Brain microvascular endothelial cell (primary cell): ENCODE results near the gene RPL38.

Experiments
- DNase-seq: peaks from one replicate; pipeline ENCODE4 v3.0.0-alpha.2; 2020
- H3K27ac ChIP-seq: fragments of 250-450 bp; sonication (Bioruptor Pico); 2 replicates; pipeline ENCODE4 v1.5.1; 2020; ENCODE audit warnings: mild to moderate bottlenecking, moderate library complexity
- H3K27me3 ChIP-seq: fragments of 250-450 bp; sonication (Bioruptor Pico); replicated peaks from 2 replicates; pipeline ENCODE4 v1.5.1; 2020; ENCODE audit warnings: mild to moderate bottlenecking
- H3K36me3 ChIP-seq: fragments of 250-450 bp; sonication (Bioruptor Pico); replicated peaks from 2 replicates; pipeline ENCODE4 v1.5.1; 2020; ENCODE audit warnings: mild to moderate bottlenecking
- H3K4me3 ChIP-seq: 2 replicates; pipeline ENCODE4 v1.5.1; 2011; ENCODE audit warnings: low read depth, mild to moderate bottlenecking, control low read depth, low read length, moderate library complexity
- in situ Hi-C: cut with HindIII; loops from 2 replicates; pipeline ENCODE4 v1.10.0; 2017; ENCODE audit warnings: low sequenced_read_pairs, low pct_ligation_motif_present
- TF ChIP-seq, protein P1 (sequence below): IDR thresholded peaks from 2 replicates; pipeline ENCODE4 v1.5.1; 2011; ENCODE audit warnings: low read depth, mild to moderate bottlenecking, moderate library complexity, low read length, control low read depth, inconsistent platforms; ENCODE audit errors: missing control alignments

The RPL38 gene

DNA sequence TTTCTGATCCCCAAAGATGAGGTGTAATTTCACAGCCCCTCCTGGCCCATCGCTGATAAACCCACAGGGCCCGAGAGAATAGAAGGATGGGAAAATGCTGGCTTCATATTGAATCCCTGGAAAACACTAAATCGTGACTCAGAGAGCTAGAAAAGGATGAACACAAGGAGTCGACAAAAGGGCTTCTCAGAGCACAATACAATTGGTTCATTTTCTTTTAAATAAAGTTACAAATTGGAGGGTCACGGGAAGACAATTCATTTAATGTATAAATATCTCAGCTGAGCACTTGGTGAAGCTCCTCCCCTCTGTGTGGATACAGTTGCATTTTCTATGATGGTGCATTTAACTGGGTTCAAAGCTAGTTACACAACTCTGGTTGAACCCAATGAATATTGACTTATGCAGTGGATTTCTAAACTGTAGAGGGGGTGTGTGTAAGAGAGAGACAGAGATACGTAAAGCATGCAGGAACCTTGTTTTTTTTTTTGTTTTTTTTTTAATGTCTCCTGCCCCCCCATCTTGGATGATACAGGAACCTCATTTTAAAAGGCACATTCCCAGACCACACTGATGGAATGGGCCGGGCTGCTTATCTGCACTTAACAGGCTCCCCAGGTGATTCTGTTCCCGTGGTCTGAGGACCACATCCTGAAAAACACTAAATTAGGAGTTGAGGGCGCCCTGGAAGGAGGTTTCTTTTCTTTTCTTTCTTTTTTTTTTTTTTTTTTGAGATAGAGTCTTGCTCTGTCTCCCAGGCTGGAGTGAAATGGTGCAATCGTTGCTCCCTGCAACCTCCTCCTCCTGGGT lies 24.0 kb downstream of the RPL38 start:
- in situ Hi-C loops = no loop called here
- Histone ChIP-seq H3K4me3 (no peak overlapping the region), H3K27me3 (no peaks in the 10 kb centered on the region), H3K36me3 (no peaks in the 10 kb centered on the region), H3K27ac (no peak overlapping the region)
- no peak for DNase-seq
- TF ChIP-seq, protein P1, sequence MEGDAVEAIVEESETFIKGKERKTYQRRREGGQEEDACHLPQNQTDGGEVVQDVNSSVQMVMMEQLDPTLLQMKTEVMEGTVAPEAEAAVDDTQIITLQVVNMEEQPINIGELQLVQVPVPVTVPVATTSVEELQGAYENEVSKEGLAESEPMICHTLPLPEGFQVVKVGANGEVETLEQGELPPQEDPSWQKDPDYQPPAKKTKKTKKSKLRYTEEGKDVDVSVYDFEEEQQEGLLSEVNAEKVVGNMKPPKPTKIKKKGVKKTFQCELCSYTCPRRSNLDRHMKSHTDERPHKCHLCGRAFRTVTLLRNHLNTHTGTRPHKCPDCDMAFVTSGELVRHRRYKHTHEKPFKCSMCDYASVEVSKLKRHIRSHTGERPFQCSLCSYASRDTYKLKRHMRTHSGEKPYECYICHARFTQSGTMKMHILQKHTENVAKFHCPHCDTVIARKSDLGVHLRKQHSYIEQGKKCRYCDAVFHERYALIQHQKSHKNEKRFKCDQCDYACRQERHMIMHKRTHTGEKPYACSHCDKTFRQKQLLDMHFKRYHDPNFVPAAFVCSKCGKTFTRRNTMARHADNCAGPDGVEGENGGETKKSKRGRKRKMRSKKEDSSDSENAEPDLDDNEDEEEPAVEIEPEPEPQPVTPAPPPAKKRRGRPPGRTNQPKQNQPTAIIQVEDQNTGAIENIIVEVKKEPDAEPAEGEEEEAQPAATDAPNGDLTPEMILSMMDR = no peak

DNA sequence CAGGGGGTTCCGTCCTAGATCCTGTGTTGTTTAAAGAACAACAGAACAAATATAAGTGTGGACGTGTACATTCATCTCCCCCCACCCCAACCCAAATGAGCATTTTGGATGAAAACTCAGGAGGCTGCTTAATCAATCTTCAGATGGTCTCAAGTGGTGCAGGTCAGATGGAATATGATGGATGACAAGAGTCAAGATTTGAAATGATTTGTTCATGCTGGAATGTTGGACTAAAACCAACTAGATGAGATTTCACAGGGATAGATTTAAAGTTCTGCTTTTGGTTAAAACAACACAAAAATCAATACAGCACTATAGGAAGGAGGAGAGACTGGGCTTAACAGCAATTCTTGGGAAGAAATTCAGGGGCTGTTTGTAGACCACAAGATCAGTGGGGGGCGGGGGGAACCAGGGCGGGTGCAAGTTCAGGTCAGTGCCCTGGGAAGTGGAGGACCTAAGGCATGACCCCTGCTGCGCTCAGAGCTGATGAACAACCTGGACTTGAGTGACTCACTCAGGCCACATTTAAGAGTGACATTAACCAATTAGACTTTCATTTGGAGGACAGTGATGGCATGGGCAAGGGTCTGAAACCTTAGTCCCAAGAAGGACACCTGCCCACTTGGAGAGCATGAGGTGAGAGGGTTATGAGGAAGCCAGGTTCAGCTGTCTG lies 25.0 kb downstream of the RPL38 start:
- H3K27ac ChIP-seq = no peak overlapping the region
- DNase-seq = no peak
- TF ChIP-seq, protein P1 = no peak
- no peaks in the 10 kb centered on the region for H3K36me3 ChIP-seq
- in situ Hi-C loops = no loop called here
- H3K27me3 ChIP-seq = no peaks in the 10 kb centered on the region
- H3K4me3 ChIP-seq = no peak overlapping the region

- DNase-seq = no peak
- no peak overlapping the region for H3K4me3 ChIP-seq
- no peak overlapping the region for H3K27ac ChIP-seq
- H3K27me3 ChIP-seq = no peaks in the 10 kb centered on the region
- in situ Hi-C loops = no loop called here
- TF ChIP-seq, protein P1 = no peak
- H3K36me3 ChIP-seq = no peaks in the 10 kb centered on the region
These were observed 27.4 kb downstream of the RPL38 start for GRCh38 chr17:74230896-74231295.

- Histone ChIP-seq H3K27ac (no peak overlapping the region), H3K4me3 (no peak overlapping the region), H3K36me3 (no peaks in the 10 kb centered on the region), H3K27me3 (no peaks in the 10 kb centered on the region)
- no peak for DNase-seq
- TF ChIP-seq, protein P1 = no peak
- in situ Hi-C loops = no loop called here
These were observed 28.7 kb downstream of the RPL38 start for GRCh38 chr17:74231928-74232907.

- in situ Hi-C loops = no loop called here
- Histone ChIP-seq H3K27ac (no peak overlapping the region), H3K4me3 (no peak overlapping the region), H3K36me3 (no peaks in the 10 kb centered on the region), H3K27me3 (no peaks in the 10 kb centered on the region)
- DNase-seq = no peak
- TF ChIP-seq, protein P1 = no peak
These were observed 30.5 kb downstream of the RPL38 start for GRCh38 chr17:74233937-74234336.
